ENCODE measurements around the gene TFDP1. TPM values are rescaled to one million over a fixed set of nuclear protein-coding genes. Genes with fewer than 3 reads are reported as not detected.

TFDP1 gene
- total RNA-seq, 1 donor, result 83.8 TPM

GRCh38 chr13:113669231-113669754, 84.7 kb downstream of the TFDP1 start:
- no peak for DNase-seq (ENCODE audit: low read depth)
- no peak for TF ChIP-seq CTCF (IDR thresholded peaks at IDR 0.05; ENCODE audit: insufficient read depth, low read depth, low read length)
- H3K4me3 ChIP-seq (ENCODE audit: low read depth, low read length), result no peak overlapping the region

- no peak overlapping the region for H3K4me3 ChIP-seq (ENCODE audit: low read depth, low read length)
- DNase-seq (ENCODE audit: low read depth), result no peak
- no peak for TF ChIP-seq CTCF (IDR thresholded peaks at IDR 0.05; ENCODE audit: insufficient read depth, low read depth, low read length)
Measured at GRCh38 chr13:113669755-113670341, 85.3 kb downstream of the TFDP1 start.

GRCh38 chr13:113670541-113670940, 86.0 kb downstream of the TFDP1 start:
- H3K4me3 ChIP-seq (ENCODE audit: low read depth, low read length), result no peak overlapping the region
- no peak for DNase-seq (ENCODE audit: low read depth)
- TF ChIP-seq CTCF (IDR thresholded peaks at IDR 0.05; ENCODE audit: insufficient read depth, low read depth, low read length), result no peak

DNA sequence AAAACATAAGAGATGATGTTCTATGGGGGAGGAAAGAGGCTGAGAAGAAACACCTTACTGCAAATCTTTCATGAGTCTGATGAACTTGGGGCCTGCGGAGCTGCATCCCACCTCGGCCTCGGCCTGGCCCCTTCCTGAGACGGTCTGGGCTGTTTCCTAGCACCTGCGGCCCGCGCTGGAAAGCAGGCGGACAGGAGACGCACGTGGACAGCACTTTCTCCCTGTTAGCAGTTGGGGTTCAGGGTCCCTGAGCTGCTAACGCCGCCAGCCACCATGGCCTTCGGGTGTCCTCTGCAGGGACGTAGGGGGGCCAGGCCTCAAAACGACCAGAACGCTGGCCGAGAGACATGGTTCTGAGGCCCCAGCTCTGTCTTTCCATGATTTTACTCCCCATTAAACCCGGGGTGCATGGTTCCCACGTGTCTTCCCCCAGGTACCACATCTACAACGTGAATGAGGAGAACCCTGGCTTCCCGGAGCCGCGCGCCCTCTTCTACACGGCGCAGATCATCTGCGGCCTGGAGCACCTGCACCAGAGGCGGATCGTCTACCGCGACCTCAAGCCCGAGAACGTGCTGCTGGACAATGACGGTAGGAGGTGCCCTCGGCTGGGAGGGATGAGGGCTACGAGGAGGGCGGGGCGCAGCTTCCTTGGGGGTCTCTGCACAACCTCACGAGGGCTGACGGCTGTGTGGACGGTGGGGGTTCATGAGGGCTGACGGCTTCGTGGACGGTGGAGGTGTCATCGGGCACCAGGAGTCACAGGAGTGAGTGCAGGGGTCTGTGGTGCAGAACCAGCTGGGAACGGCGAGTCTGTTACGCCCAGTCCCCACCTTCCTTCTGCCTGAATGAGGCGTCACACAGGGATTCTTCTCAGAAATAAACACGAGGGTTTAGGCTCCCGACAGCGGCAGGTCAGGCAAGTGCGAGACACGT, 86.8 kb downstream of the TFDP1 start:
- no peak for TF ChIP-seq CTCF (IDR thresholded peaks at IDR 0.05; ENCODE audit: insufficient read depth, low read depth, low read length)
- no peak for DNase-seq (ENCODE audit: low read depth)
- H3K4me3 ChIP-seq (ENCODE audit: low read depth, low read length), result no peak overlapping the region

GRCh38 chr13:113672002-113672651, 87.6 kb downstream of the TFDP1 start:
- DNase-seq (ENCODE audit: low read depth), result no peak
- H3K4me3 ChIP-seq (ENCODE audit: low read depth, low read length), result no peak overlapping the region
- TF ChIP-seq CTCF (IDR thresholded peaks at IDR 0.05; ENCODE audit: insufficient read depth, low read depth, low read length), result no peak

Other genes with a start within 250 kb of the TFDP1 start
- 0.43 and 3.2 TPM in 2 replicates for gene GRTP1, start 220.6 kb upstream of the TFDP1 start, total RNA-seq
- 1.3 and 2.9 TPM in 2 replicates for gene ADPRHL1, start 131.3 kb upstream of the TFDP1 start, total RNA-seq
- gene DCUN1D2, start 94.0 kb upstream of the TFDP1 start, total RNA-seq, result 9.7 and 13.4 TPM in 2 replicates
- not detected in 2 replicates for gene ATP4B, start 73.4 kb downstream of the TFDP1 start, total RNA-seq
- not detected in 2 replicates for gene GRK1, start 82.5 kb downstream of the TFDP1 start, total RNA-seq
- gene TMEM255B, start 174.5 kb downstream of the TFDP1 start, total RNA-seq, result 0.43 and 1.6 TPM in 2 replicates

Data from fibroblast of villous mesenchyme (primary cell).